ENCODE results near the gene DZIP1. TPM values are rescaled to one million over a fixed set of nuclear protein-coding genes. Genes with fewer than 3 reads are reported as not detected.

The DZIP1 gene
- total and polyA plus RNA-seq, 12 donors, result 2.0 to 7.0 (median 3.6) TPM

GRCh38 chr13:95652244-95652764 lies 7.8 kb upstream of the DZIP1 start:
- no peak for ATAC-seq
- WGBS, 2 donors, result 27 to 66% methylated on average over 1 of the region's 1 CpG
- no peak overlapping the region for H3K4me3 ChIP-seq
- H3K27ac ChIP-seq, result no peak overlapping the region
- peaks cover 0 to 15% (median 0%) of the 10 kb centered on the region in 7 donors for H3K27me3 ChIP-seq
- intact Hi-C loops (cut with DNase I), result loop anchor here in 3 of 10 donors (10.0 kb wide), 2 partner anchors 118 to 158 kb away; no protein-coding TSS in a partner anchor
- H3K9me3 ChIP-seq, result no peaks in the 10 kb centered on the region
- no peaks in the 10 kb centered on the region for H3K4me1 ChIP-seq
- no peaks in the 10 kb centered on the region for H3K36me3 ChIP-seq
- no peak for TF ChIP-seq CTCF (IDR thresholded peaks at IDR 0.05)
- DNase-seq, result no peak

GRCh38 chr13:95650696-95651095 lies 6.2 kb upstream of the DZIP1 start:
- H3K4me1 ChIP-seq, result no peaks in the 10 kb centered on the region
- intact Hi-C loops (cut with DNase I), result loop anchor here in 3 of 10 donors (10.0 kb wide), 2 partner anchors 116 to 156 kb away; no protein-coding TSS in a partner anchor
- WGBS, 2 donors, result 76 to 78% methylated on average over 5 of the region's 5 CpGs
- no peak for DNase-seq
- ATAC-seq, result no peak
- H3K27me3 ChIP-seq, result peaks cover 0 to 30% (median 2%) of the 10 kb centered on the region in 7 donors
- H3K27ac ChIP-seq, result no peak overlapping the region
- no peak overlapping the region for H3K4me3 ChIP-seq
- TF ChIP-seq CTCF (IDR thresholded peaks at IDR 0.05), result no peak
- H3K36me3 ChIP-seq, result no peaks in the 10 kb centered on the region
- no peaks in the 10 kb centered on the region for H3K9me3 ChIP-seq

- intact Hi-C loops (cut with DNase I), result no loop called here
- no peak for TF ChIP-seq CTCF (IDR thresholded peaks at IDR 0.05)
- Histone ChIP-seq H3K27ac (no peak overlapping the region), H3K4me1 (peaks cover 0 to 26% (median 17%) of the 10 kb centered on the region in 9 donors), H3K4me3 (no peak overlapping the region), H3K36me3 (no peaks in the 10 kb centered on the region), H3K9me3 (no peaks in the 10 kb centered on the region), H3K27me3 (peaks cover 0 to 56% (median 24%) of the 10 kb centered on the region in 7 donors)
- no peak for ATAC-seq
- WGBS, 2 donors, result 65 to 73% methylated on average over 6 of the region's 6 CpGs
- no peak for DNase-seq
Observed at GRCh38 chr13:95647321-95647720, 2.8 kb upstream of the DZIP1 start.

- Histone ChIP-seq H3K4me1 (peaks cover 0 to 34% (median 22%) of the 10 kb centered on the region in 9 donors), H3K27ac (peak overlapping the region; percentile 39 to 80 (median 68)), H3K4me3 (peak overlapping the region; percentile 60 to 73 (median 66)), H3K27me3 (peaks cover 0 to 66% (median 33%) of the 10 kb centered on the region in 7 donors), H3K9me3 (no peaks in the 10 kb centered on the region), H3K36me3 (no peaks in the 10 kb centered on the region)
- DNase-seq, result peak in 1 of 2 donors; percentile 24
- WGBS, 2 donors, result 0 to 1% methylated on average over 61 to 62 of the region's 62 CpGs
- no peak for TF ChIP-seq CTCF (IDR thresholded peaks at IDR 0.05)
- peak; percentile 50 to 76 (median 56) for ATAC-seq
- intact Hi-C loops (cut with DNase I), result no loop called here
Observed at GRCh38 chr13:95643936-95644598, 439 bp downstream of the DZIP1 start.

Measured in heart right ventricle (tissue), 16 donors.